GM12873 (cell line): ENCODE results near the gene P2RX7.

Experiments used
- TF ChIP-seq, protein P1 (sequence below): IDR thresholded peaks from 2 replicates; pipeline ENCODE4 v1.5.1; 2012; ENCODE audit warnings: low read depth, mild to moderate bottlenecking, moderate library complexity, low read length, control low read depth; ENCODE audit not compliant: insufficient read depth; ENCODE audit errors: missing control alignments

P2RX7 gene

GRCh38 chr12:121130866-121131373 is 1.8 kb upstream of the P2RX7 start:
- TF ChIP-seq, protein P1, sequence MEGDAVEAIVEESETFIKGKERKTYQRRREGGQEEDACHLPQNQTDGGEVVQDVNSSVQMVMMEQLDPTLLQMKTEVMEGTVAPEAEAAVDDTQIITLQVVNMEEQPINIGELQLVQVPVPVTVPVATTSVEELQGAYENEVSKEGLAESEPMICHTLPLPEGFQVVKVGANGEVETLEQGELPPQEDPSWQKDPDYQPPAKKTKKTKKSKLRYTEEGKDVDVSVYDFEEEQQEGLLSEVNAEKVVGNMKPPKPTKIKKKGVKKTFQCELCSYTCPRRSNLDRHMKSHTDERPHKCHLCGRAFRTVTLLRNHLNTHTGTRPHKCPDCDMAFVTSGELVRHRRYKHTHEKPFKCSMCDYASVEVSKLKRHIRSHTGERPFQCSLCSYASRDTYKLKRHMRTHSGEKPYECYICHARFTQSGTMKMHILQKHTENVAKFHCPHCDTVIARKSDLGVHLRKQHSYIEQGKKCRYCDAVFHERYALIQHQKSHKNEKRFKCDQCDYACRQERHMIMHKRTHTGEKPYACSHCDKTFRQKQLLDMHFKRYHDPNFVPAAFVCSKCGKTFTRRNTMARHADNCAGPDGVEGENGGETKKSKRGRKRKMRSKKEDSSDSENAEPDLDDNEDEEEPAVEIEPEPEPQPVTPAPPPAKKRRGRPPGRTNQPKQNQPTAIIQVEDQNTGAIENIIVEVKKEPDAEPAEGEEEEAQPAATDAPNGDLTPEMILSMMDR, result no peak

DNA sequence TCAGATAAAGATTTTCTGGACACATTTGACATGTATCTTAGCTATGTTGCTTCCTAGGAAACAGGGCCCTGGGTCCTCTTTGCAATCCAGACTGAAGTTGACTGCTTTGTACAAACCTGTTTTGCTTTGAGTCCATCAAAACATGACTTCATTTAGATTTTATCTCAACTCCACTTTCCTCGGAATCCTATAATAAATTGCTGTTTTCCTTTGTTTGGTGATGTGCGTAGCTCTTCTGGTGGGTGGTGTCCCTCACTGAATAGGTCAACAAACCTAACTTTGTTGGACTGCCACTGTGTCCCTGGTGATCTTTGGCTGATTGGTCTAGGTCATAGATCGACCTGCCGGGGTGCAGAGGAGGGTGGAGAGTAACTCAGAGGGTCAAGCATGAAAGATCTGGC is 735 bp upstream of the P2RX7 start:
- TF ChIP-seq, protein P1, result no peak

- TF ChIP-seq, protein P1, result no peak
These were observed 1.2 kb downstream of the P2RX7 start for GRCh38 chr12:121133838-121134237.

DNA sequence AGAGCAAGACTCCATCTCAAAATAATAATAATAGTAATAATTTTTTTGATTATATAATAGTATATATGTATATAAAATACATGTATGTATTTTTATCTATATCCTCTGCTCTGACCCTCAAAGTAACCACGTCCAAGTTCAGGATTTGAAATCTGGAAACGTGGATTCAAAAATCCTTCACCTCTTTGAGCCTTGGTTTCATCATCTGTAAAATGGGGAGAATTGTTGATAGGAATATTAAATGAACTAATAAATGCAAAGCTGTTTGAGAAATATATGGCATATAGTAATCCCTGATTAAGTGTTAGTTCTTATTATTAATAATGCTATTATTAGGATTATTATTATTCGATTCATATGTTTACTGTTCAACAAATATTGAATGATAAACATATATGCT is 2.6 kb downstream of the P2RX7 start:
- TF ChIP-seq, protein P1, result no peak

- TF ChIP-seq, protein P1, result no peak
These were observed 4.8 kb downstream of the P2RX7 start for GRCh38 chr12:121137512-121137911.

GRCh38 chr12:121138284-121138683 is 5.6 kb downstream of the P2RX7 start:
- TF ChIP-seq, protein P1, result no peak

DNA sequence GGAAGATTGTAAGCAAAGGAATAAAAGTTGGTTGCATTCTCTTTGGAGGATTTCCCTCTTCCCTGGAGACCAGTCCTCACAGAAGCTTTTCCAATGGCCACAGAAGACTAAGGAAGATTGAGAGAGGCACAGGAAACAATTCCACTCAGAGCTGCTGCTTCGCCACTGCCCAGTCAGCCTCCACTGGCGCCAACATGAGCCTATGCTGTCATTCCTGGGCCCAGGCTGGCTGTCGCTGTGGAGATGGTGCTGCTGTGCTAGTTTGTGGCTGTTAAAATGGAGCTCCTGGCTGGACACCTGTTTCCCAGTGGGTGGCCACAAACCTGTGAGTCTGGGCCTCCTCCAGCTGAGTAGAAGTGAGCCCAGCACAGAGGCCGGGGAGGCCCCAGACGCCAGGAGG is 6.6 kb downstream of the P2RX7 start:
- TF ChIP-seq, protein P1, result no peak
